K562 (cell line): ENCODE measurements around the gene UBE2D3. TPM values are rescaled to one million over a fixed set of nuclear protein-coding genes. Genes with fewer than 3 reads are reported as not detected.
A peak's percentile ranks its signal among the peaks of the same experiment; 100 is the strongest.

Experiments used
- ATF1 ChIP-seq, 2 experiments: fragments of 450-650 bp in 1 of 2; IDR thresholded peaks; 2 replicates each; pipeline ENCODE4 v1.6.1; 2016; ENCODE audit warnings: missing compliant biosample characterization in 1 of 2, missing genetic modification characterization in 1 of 2
- ATF7 ChIP-seq: fragments of 450-650 bp; IDR thresholded peaks from 2 replicates; pipeline ENCODE4 v1.7.1; 2014; ENCODE audit warnings: mild to moderate bottlenecking, moderate library complexity
- CAMTA2 ChIP-seq: fragments of 250-450 bp; sonication (Bioruptor Pico); conservative IDR thresholded peaks from 2 replicates; pipeline ENCODE4 v1.5.1; 2022
- CREB3 ChIP-seq: fragments of 450-650 bp; conservative IDR thresholded peaks from 2 replicates; pipeline ENCODE4 v1.6.1; 2016; ENCODE audit warnings: missing genetic modification characterization, low read depth, mild to moderate bottlenecking, missing compliant biosample characterization, moderate library complexity
- HDAC8 ChIP-seq: fragments of 450-650 bp; IDR thresholded peaks from 2 replicates; pipeline ENCODE4 v1.6.1; 2016; ENCODE audit warnings: mild to moderate bottlenecking, missing genetic modification characterization, moderate library complexity, missing compliant biosample characterization
- KDM1A ChIP-seq, 2 experiments: fragments of 450-650 bp; IDR thresholded peaks; 2 replicates each; pipeline ENCODE4 v1.6.1; 2016; ENCODE audit warnings: mild to moderate bottlenecking in 2 of 2
- MAFF ChIP-seq: IDR thresholded peaks from 2 replicates; pipeline ENCODE4 v1.6.1; 2012; ENCODE audit warnings: low read length, improper control_type of control experiment
- MBD2 ChIP-seq: sonication (generic); IDR thresholded peaks from 2 replicates; pipeline ENCODE4 v1.6.1; 2016; ENCODE audit warnings: low read depth, borderline replicate concordance
- MCM5 ChIP-seq: fragments of 450-650 bp; IDR thresholded peaks from 2 replicates; pipeline ENCODE4 v1.6.1; 2016; ENCODE audit warnings: low read depth
- MEF2A ChIP-seq: IDR thresholded peaks from 2 replicates; pipeline ENCODE4 v1.6.1; 2011; ENCODE audit warnings: low read depth, mild to moderate bottlenecking, low read length, moderate library complexity; ENCODE audit not compliant: control insufficient read depth
- MLLT1 ChIP-seq, 2 experiments: fragments of 450-650 bp; IDR thresholded peaks; 2 replicates each; pipeline ENCODE4 v1.6.1; 2016
- POU5F1 ChIP-seq: fragments of 150-350 bp; IDR thresholded peaks from 2 replicates; pipeline ENCODE4 v1.6.1; 2014; ENCODE audit warnings: borderline replicate concordance, low read length, low read depth, mild to moderate bottlenecking; ENCODE audit not compliant: partially characterized antibody
- SMARCA5 ChIP-seq: fragments of 450-650 bp; IDR thresholded peaks from 2 replicates; pipeline ENCODE4 v1.6.1; 2016
- SP1 ChIP-seq: sonication (generic); formaldehyde crosslinking; IDR thresholded peaks from 2 replicates; pipeline ENCODE4 v1.8.1; 2022; ENCODE audit warnings: mild to moderate bottlenecking, missing genetic modification reagents
- STAT6 ChIP-seq: sonication (generic); formaldehyde crosslinking; IDR thresholded peaks from 2 replicates; pipeline ENCODE4 v1.8.1; 2023; ENCODE audit warnings: mild to moderate bottlenecking, missing genetic modification reagents
- TAF9B ChIP-seq: fragments of 450-650 bp; IDR thresholded peaks from 2 replicates; pipeline ENCODE4 v1.6.1; 2018; ENCODE audit warnings: mild to moderate bottlenecking; ENCODE audit not compliant: partially characterized antibody
- TBL1XR1 ChIP-seq, 2 experiments: IDR thresholded peaks; 2 replicates each; pipeline ENCODE4 v1.6.1; 2012; ENCODE audit warnings: improper control_type of control experiment in 2 of 2, low read length in 2 of 2, mild to moderate bottlenecking in 1 of 2
- TCF15 ChIP-seq: fragments of 250-450 bp; sonication (Bioruptor Pico); IDR thresholded peaks from 2 replicates; pipeline ENCODE4 v1.8.0; 2022; ENCODE audit warnings: moderate library complexity, mild to moderate bottlenecking, inconsistent platforms
- ZFP30 ChIP-seq: fragments of 250-450 bp; sonication (Bioruptor Pico); IDR thresholded peaks from 2 replicates; pipeline ENCODE4 v1.8.0; 2022; ENCODE audit warnings: moderate library complexity, mild to moderate bottlenecking, inconsistent platforms, borderline replicate concordance
- ZHX1 ChIP-seq: fragments of 150-350 bp; conservative IDR thresholded peaks from 2 replicates; pipeline ENCODE4 v1.6.1; 2014; ENCODE audit warnings: low read length
- ZNF140 ChIP-seq: fragments of 250-450 bp; sonication (Bioruptor Pico); IDR thresholded peaks from 2 replicates; pipeline ENCODE4 v1.8.0; 2021; ENCODE audit warnings: moderate library complexity, mild to moderate bottlenecking, inconsistent platforms
- ZNF282 ChIP-seq: sonication (generic); formaldehyde crosslinking; IDR thresholded peaks from 2 replicates; pipeline ENCODE4 v1.8.1; 2023; ENCODE audit warnings: missing genetic modification reagents
- ZNF436 ChIP-seq: fragments of 250-450, 450-650 bp; sonication (Bioruptor Pico); formaldehyde crosslinking; IDR thresholded peaks from 2 replicates; pipeline ENCODE4 v1.7.0; 2020; ENCODE audit warnings: mild to moderate bottlenecking
- polyA plus RNA-seq, 8 experiments: library from polyadenylated mRNA; depleted of rRNA in 4 of 8; stranded (reverse) in 5 of 8; unstranded in 3 of 8; fragments of >200 nt; fragmentation: Nextera tagmentation in 2 of 8; fragmentation: Illumina TruSeq in 1 of 8; extraction: Ambion mirVana in 2 of 8; extraction: Trizol in 1 of 8; gene quantifications; 2 replicates each; pipeline versions ENCODE4 v1.2.1 to v1.2.3, GENCODE V29; 2011 to 2014; ENCODE audit warnings: inconsistent platforms in 1 of 8, missing spikeins in 1 of 8
- total RNA-seq, 7 experiments: library from RNA; depleted of rRNA in 6 of 7; stranded (reverse); fragments of >200 nt in 6 of 7; fragmentation: Illumina TruSeq in 2 of 7; extraction: Trizol in 2 of 7; gene quantifications; 2 replicates each; pipeline versions ENCODE4 v1.2.1 to v1.2.3, GENCODE V29; 2011 to 2021; ENCODE audit warnings: low replicate concordance in 1 of 7

The UBE2D3 gene
- total and polyA plus RNA-seq, 9 of the 15 experiments (the other 6 are each of a cell fraction or from before 2014, with no cell fraction given) = 191 to 618 (median 292) TPM

GRCh38 chr4:102789317-102789717 is 38.0 kb downstream of the UBE2D3 start (continued):
- TF ChIP-seq ZHX1 = no peak
- TF ChIP-seq ZFP30 (CRISPR knock-in tag) = no peak
- no peak for TF ChIP-seq TAF9B
- no peak for TF ChIP-seq HDAC8 (tag)
- no peak for TF ChIP-seq ZNF140 (CRISPR knock-in tag)
- TF ChIP-seq MLLT1 (IDR thresholded peaks at IDR 0.05) = no peak
- peak; percentile 16; the same call in 1 of the 2 replicates for TF ChIP-seq ATF7
- no peak for TF ChIP-seq MCM5
- TF ChIP-seq ZNF436 (CRISPR knock-in tag) = no peak
- TF ChIP-seq TCF15 (CRISPR knock-in tag) = no peak
- no peak; a peak in 1 of 4 replicates for TF ChIP-seq KDM1A (IDR thresholded peaks at IDR 0.05)
- TF ChIP-seq CAMTA2 (CRISPR knock-in tag) = no peak
- TF ChIP-seq MBD2 = no peak
- TF ChIP-seq SMARCA5 = no peak
- no peak for TF ChIP-seq ATF1 (CRISPR knock-in tag; IDR thresholded peaks at IDR 0.05)
- TF ChIP-seq ATF1 (tag; IDR thresholded peaks at IDR 0.05) = no peak
- TF ChIP-seq TBL1XR1 (IDR thresholded peaks at IDR 0.05; ENCODE audit: low read length in 2 of 2) = no peak
- TF ChIP-seq MAFF = peak; percentile 98
- TF ChIP-seq MEF2A = no peak
- no peak for TF ChIP-seq ZNF282 (CRISPR knock-in tag)
- TF ChIP-seq CREB3 (tag) = no peak
- TF ChIP-seq STAT6 = no peak
- no peak for TF ChIP-seq POU5F1
- no peak for TF ChIP-seq SP1
